Measurements from ENCODE around the gene CTSS.
A peak's percentile ranks its signal among the peaks of the same experiment; 100 is the strongest.
"Not testable (repeated sequence)": the region's sequence is repeated elsewhere in the genome, so short reads cannot be mapped to it uniquely, and the experiment has no call there.

CTSS gene

GRCh38 chr1:150765296-150765976, at the start of gene CTSS:
Gene CTSS, minus strand, starts transcription at chr1:150765778. Its CDS starts 1,015 bp downstream, at chr1:150764763.
- DNase-seq (ENCODE audit: low read depth), result no peak

- peak; percentile 44 for DNase-seq (ENCODE audit: low read depth)
Observed at GRCh38 chr1:150813028-150813707, 47.6 kb upstream of the CTSS start.

GRCh38 chr1:150810958-150811659, 45.5 kb upstream of the CTSS start:
- DNase-seq (ENCODE audit: low read depth), result no peak

- DNase-seq (ENCODE audit: low read depth), result peak; percentile 86
Observed at GRCh38 chr1:150809651-150810050, 44.1 kb upstream of the CTSS start.

GRCh38 chr1:150808846-150809245, 43.3 kb upstream of the CTSS start:
- peak; percentile 76 for DNase-seq (ENCODE audit: low read depth)

- DNase-seq (ENCODE audit: low read depth), result peak; percentile 70
Observed at GRCh38 chr1:150808121-150808520, 42.5 kb upstream of the CTSS start, which contains the start of gene CTSK. Gene CTSK, minus strand, starts transcription at chr1:150808260. Its CDS starts 1,455 bp downstream, at chr1:150806805.

- no peak for DNase-seq (ENCODE audit: low read depth)
Observed at GRCh38 chr1:150807249-150808023, 41.9 kb upstream of the CTSS start.

GRCh38 chr1:150805899-150806298, 40.3 kb upstream of the CTSS start:
- no peak for DNase-seq (ENCODE audit: low read depth)

GRCh38 chr1:150804671-150805070, 39.1 kb upstream of the CTSS start:
- DNase-seq (ENCODE audit: low read depth), result no peak

- DNase-seq (ENCODE audit: low read depth), result no peak
Observed at GRCh38 chr1:150799089-150799488, 33.5 kb upstream of the CTSS start.

GRCh38 chr1:150798525-150798924, 32.9 kb upstream of the CTSS start:
- no peak for DNase-seq (ENCODE audit: low read depth)

- DNase-seq (ENCODE audit: low read depth), result no peak
Observed at GRCh38 chr1:150796374-150796773, 30.8 kb upstream of the CTSS start.

GRCh38 chr1:150793778-150794177, 28.2 kb upstream of the CTSS start:
- DNase-seq (ENCODE audit: low read depth), result not testable (repeated sequence)

GRCh38 chr1:150793221-150793620, 27.6 kb upstream of the CTSS start:
- DNase-seq (ENCODE audit: low read depth), result no peak

GRCh38 chr1:150791585-150791984, 26.0 kb upstream of the CTSS start:
- no peak for DNase-seq (ENCODE audit: low read depth)

GRCh38 chr1:150789396-150789795, 23.8 kb upstream of the CTSS start:
- no peak for DNase-seq (ENCODE audit: low read depth)

GRCh38 chr1:150788946-150789345, 23.4 kb upstream of the CTSS start:
- DNase-seq (ENCODE audit: low read depth), result no peak

- DNase-seq (ENCODE audit: low read depth), result no peak
Observed at GRCh38 chr1:150787455-150787854, 21.9 kb upstream of the CTSS start.

GRCh38 chr1:150780510-150780909, 14.9 kb upstream of the CTSS start:
- DNase-seq (ENCODE audit: low read depth), result no peak

- DNase-seq (ENCODE audit: low read depth), result no peak
Observed at GRCh38 chr1:150778409-150778808, 12.8 kb upstream of the CTSS start.

- DNase-seq (ENCODE audit: low read depth), result no peak
Observed at GRCh38 chr1:150777544-150777943, 12.0 kb upstream of the CTSS start.

GRCh38 chr1:150775931-150776505, 10.4 kb upstream of the CTSS start:
- DNase-seq (ENCODE audit: low read depth), result not testable (repeated sequence)

Measured in stromal cell of bone marrow (primary cell).